Ovary (tissue), 3 donors: ENCODE measurements around the gene BTLA.

Experiments
- CTCF ChIP-seq, 3 donors: fragments of 450-650 bp in 2 of 3; fragments of 200-600 bp in 1 of 3; IDR thresholded peaks; one replicate each; pipeline versions ENCODE4 v1.5.1 to v1.8.0; 2016 to 2022; ENCODE audit warnings: antibody characterized with exemption in 3 of 3, mild to moderate bottlenecking in 1 of 3
- EP300 ChIP-seq: sonication (generic); formaldehyde crosslinking; IDR thresholded peaks from one replicate; pipeline ENCODE4 v1.6.1; 2017; ENCODE audit warnings: antibody characterized with exemption
- POLR2A ChIP-seq: fragments of 450-650 bp; IDR thresholded peaks from one replicate; pipeline ENCODE4 v1.6.1; 2017; ENCODE audit warnings: antibody characterized with exemption, mild to moderate bottlenecking, moderate library complexity
- donor health status: DM: no; HTN: no; CAD: no.

- no peak for TF ChIP-seq CTCF (IDR thresholded peaks at IDR 0.05)
- no peak for TF ChIP-seq POLR2A
- TF ChIP-seq EP300: no peak
Observed at GRCh38 chr3:112472691-112473090, 26.6 kb downstream of the BTLA start.
